Measurements from ENCODE around the gene TOR4A.

Gene TOR4A

GRCh38 chr9:137277329-137278041 is at the start of gene TOR4A:
TSS of gene TOR4A (plus strand) at chr9:137277726. CDS start at chr9:137278690, 964 bp downstream.
- Histone ChIP-seq H3K27me3 (ENCODE audit: control insufficient read depth in 1 of 2, insufficient read depth in 2 of 2, low read length in 2 of 2) (no peaks in the 10 kb centered on the region), H3K4me1 (ENCODE audit: control insufficient read depth in 1 of 2, insufficient read depth in 2 of 2, low read length in 2 of 2) (peaks cover 31 to 49% of the 10 kb centered on the region in 2 donors), H3K36me3 (ENCODE audit: control insufficient read depth in 1 of 2, insufficient read depth in 2 of 2, low read length in 2 of 2) (peaks cover 0 to 18% of the 10 kb centered on the region in 2 donors), H3K27ac (ENCODE audit: low read depth, low read length) (peak within 1 kb of the TSS; percentile 87), H3K4me3 (ENCODE audit: low read depth in 1 of 2, low read length in 2 of 2) (peak within 1 kb of the TSS; percentile 78 to 81), H3K9me3 (ENCODE audit: control insufficient read depth in 1 of 2, low read length in 2 of 2) (no peaks in the 10 kb centered on the region), H3K9ac (ENCODE audit: low read depth in 1 of 2, low read length in 2 of 2) (peak within 1 kb of the TSS; percentile 87 to 93)

- no peaks in the 10 kb centered on the region for H3K36me3 ChIP-seq (ENCODE audit: control insufficient read depth in 1 of 2, insufficient read depth in 2 of 2, low read length in 2 of 2)
- H3K9me3 ChIP-seq (ENCODE audit: control insufficient read depth in 1 of 2, low read length in 2 of 2): no peaks in the 10 kb centered on the region
- H3K4me1 ChIP-seq (ENCODE audit: control insufficient read depth in 1 of 2, insufficient read depth in 2 of 2, low read length in 2 of 2): peaks cover 32 to 63% of the 10 kb centered on the region in 2 donors
- no peak overlapping the region for H3K4me3 ChIP-seq (ENCODE audit: low read depth in 1 of 2, low read length in 2 of 2)
- peaks cover 11 to 20% of the 10 kb centered on the region in 2 donors for H3K27me3 ChIP-seq (ENCODE audit: control insufficient read depth in 1 of 2, insufficient read depth in 2 of 2, low read length in 2 of 2)
- no peak overlapping the region for H3K27ac ChIP-seq (ENCODE audit: low read depth, low read length)
- H3K9ac ChIP-seq (ENCODE audit: low read depth in 1 of 2, low read length in 2 of 2): no peak overlapping the region
These were observed 49.5 kb upstream of the TOR4A start for GRCh38 chr9:137227853-137228505.

- Histone ChIP-seq H3K9me3 (ENCODE audit: control insufficient read depth in 1 of 2, low read length in 2 of 2) (no peaks in the 10 kb centered on the region), H3K36me3 (ENCODE audit: control insufficient read depth in 1 of 2, insufficient read depth in 2 of 2, low read length in 2 of 2) (no peaks in the 10 kb centered on the region), H3K27me3 (ENCODE audit: control insufficient read depth in 1 of 2, insufficient read depth in 2 of 2, low read length in 2 of 2) (peaks cover 11 to 25% of the 10 kb centered on the region in 2 donors), H3K9ac (ENCODE audit: low read depth in 1 of 2, low read length in 2 of 2) (no peak overlapping the region), H3K4me3 (ENCODE audit: low read depth in 1 of 2, low read length in 2 of 2) (no peak overlapping the region), H3K27ac (ENCODE audit: low read depth, low read length) (no peak overlapping the region), H3K4me1 (ENCODE audit: control insufficient read depth in 1 of 2, insufficient read depth in 2 of 2, low read length in 2 of 2) (peaks cover 30 to 61% of the 10 kb centered on the region in 2 donors)
These were observed 49.0 kb upstream of the TOR4A start for GRCh38 chr9:137228506-137228967.

GRCh38 chr9:137228968-137229896 is 48.3 kb upstream of the TOR4A start:
- H3K27ac ChIP-seq (ENCODE audit: low read depth, low read length): peak overlapping the region; percentile 3
- no peak overlapping the region for H3K9ac ChIP-seq (ENCODE audit: low read depth in 1 of 2, low read length in 2 of 2)
- no peaks in the 10 kb centered on the region for H3K9me3 ChIP-seq (ENCODE audit: control insufficient read depth in 1 of 2, low read length in 2 of 2)
- H3K4me3 ChIP-seq (ENCODE audit: low read depth in 1 of 2, low read length in 2 of 2): no peak overlapping the region
- H3K4me1 ChIP-seq (ENCODE audit: control insufficient read depth in 1 of 2, insufficient read depth in 2 of 2, low read length in 2 of 2): peaks cover 30 to 54% of the 10 kb centered on the region in 2 donors
- H3K36me3 ChIP-seq (ENCODE audit: control insufficient read depth in 1 of 2, insufficient read depth in 2 of 2, low read length in 2 of 2): no peaks in the 10 kb centered on the region
- peaks cover 12 to 28% of the 10 kb centered on the region in 2 donors for H3K27me3 ChIP-seq (ENCODE audit: control insufficient read depth in 1 of 2, insufficient read depth in 2 of 2, low read length in 2 of 2)

- peaks cover 21 to 37% of the 10 kb centered on the region in 2 donors for H3K27me3 ChIP-seq (ENCODE audit: control insufficient read depth in 1 of 2, insufficient read depth in 2 of 2, low read length in 2 of 2)
- H3K36me3 ChIP-seq (ENCODE audit: control insufficient read depth in 1 of 2, insufficient read depth in 2 of 2, low read length in 2 of 2): no peaks in the 10 kb centered on the region
- peaks cover 30 to 46% of the 10 kb centered on the region in 2 donors for H3K4me1 ChIP-seq (ENCODE audit: control insufficient read depth in 1 of 2, insufficient read depth in 2 of 2, low read length in 2 of 2)
- H3K9me3 ChIP-seq (ENCODE audit: control insufficient read depth in 1 of 2, low read length in 2 of 2): no peaks in the 10 kb centered on the region
- peak overlapping the region; percentile 3 for H3K27ac ChIP-seq (ENCODE audit: low read depth, low read length)
- no peak overlapping the region for H3K9ac ChIP-seq (ENCODE audit: low read depth in 1 of 2, low read length in 2 of 2)
- no peak overlapping the region for H3K4me3 ChIP-seq (ENCODE audit: low read depth in 1 of 2, low read length in 2 of 2)
These were observed 47.4 kb upstream of the TOR4A start for GRCh38 chr9:137229903-137230704.

GRCh38 chr9:137230705-137231371 is 46.7 kb upstream of the TOR4A start, which contains the start of gene SLC34A3:
TSS of gene SLC34A3 (plus strand) at chr9:137230901. CDS start at chr9:137231703, 802 bp downstream.
- H3K9me3 ChIP-seq (ENCODE audit: control insufficient read depth in 1 of 2, low read length in 2 of 2): no peaks in the 10 kb centered on the region
- peaks cover 31 to 48% of the 10 kb centered on the region in 2 donors for H3K4me1 ChIP-seq (ENCODE audit: control insufficient read depth in 1 of 2, insufficient read depth in 2 of 2, low read length in 2 of 2)
- H3K27me3 ChIP-seq (ENCODE audit: control insufficient read depth in 1 of 2, insufficient read depth in 2 of 2, low read length in 2 of 2): peaks cover 21 to 39% of the 10 kb centered on the region in 2 donors
- no peak within 1 kb of the TSS for H3K4me3 ChIP-seq (ENCODE audit: low read depth in 1 of 2, low read length in 2 of 2)
- no peaks in the 10 kb centered on the region for H3K36me3 ChIP-seq (ENCODE audit: control insufficient read depth in 1 of 2, insufficient read depth in 2 of 2, low read length in 2 of 2)
- peak within 1 kb of the TSS; percentile 3 for H3K27ac ChIP-seq (ENCODE audit: low read depth, low read length)
- no peak within 1 kb of the TSS for H3K9ac ChIP-seq (ENCODE audit: low read depth in 1 of 2, low read length in 2 of 2)

GRCh38 chr9:137231372-137232039 is 46.0 kb upstream of the TOR4A start:
- H3K36me3 ChIP-seq (ENCODE audit: control insufficient read depth in 1 of 2, insufficient read depth in 2 of 2, low read length in 2 of 2): no peaks in the 10 kb centered on the region
- H3K4me3 ChIP-seq (ENCODE audit: low read depth in 1 of 2, low read length in 2 of 2): no peak overlapping the region
- peaks cover 36 to 54% of the 10 kb centered on the region in 2 donors for H3K4me1 ChIP-seq (ENCODE audit: control insufficient read depth in 1 of 2, insufficient read depth in 2 of 2, low read length in 2 of 2)
- no peaks in the 10 kb centered on the region for H3K9me3 ChIP-seq (ENCODE audit: control insufficient read depth in 1 of 2, low read length in 2 of 2)
- peaks cover 21 to 39% of the 10 kb centered on the region in 2 donors for H3K27me3 ChIP-seq (ENCODE audit: control insufficient read depth in 1 of 2, insufficient read depth in 2 of 2, low read length in 2 of 2)
- no peak overlapping the region for H3K27ac ChIP-seq (ENCODE audit: low read depth, low read length)
- H3K9ac ChIP-seq (ENCODE audit: low read depth in 1 of 2, low read length in 2 of 2): no peak overlapping the region

GRCh38 chr9:137232101-137232500 is 45.4 kb upstream of the TOR4A start:
- H3K27ac ChIP-seq (ENCODE audit: low read depth, low read length): no peak overlapping the region
- no peaks in the 10 kb centered on the region for H3K9me3 ChIP-seq (ENCODE audit: control insufficient read depth in 1 of 2, low read length in 2 of 2)
- no peak overlapping the region for H3K9ac ChIP-seq (ENCODE audit: low read depth in 1 of 2, low read length in 2 of 2)
- H3K36me3 ChIP-seq (ENCODE audit: control insufficient read depth in 1 of 2, insufficient read depth in 2 of 2, low read length in 2 of 2): no peaks in the 10 kb centered on the region
- H3K4me1 ChIP-seq (ENCODE audit: control insufficient read depth in 1 of 2, insufficient read depth in 2 of 2, low read length in 2 of 2): peaks cover 39 to 57% of the 10 kb centered on the region in 2 donors
- peaks cover 21 to 39% of the 10 kb centered on the region in 2 donors for H3K27me3 ChIP-seq (ENCODE audit: control insufficient read depth in 1 of 2, insufficient read depth in 2 of 2, low read length in 2 of 2)
- no peak overlapping the region for H3K4me3 ChIP-seq (ENCODE audit: low read depth in 1 of 2, low read length in 2 of 2)

All from duodenal mucosa (tissue), 2 donors.